HG03175 (cell line): Measurements from ENCODE around the gene GNG3.

ENCODE experiments used
- ATAC-seq: cut with Tn5 transposase; IDR thresholded peaks from one replicate; pipeline ENCODE4 v1.9.1; 2021; ENCODE audit warnings: mild to moderate bottlenecking, moderate library complexity; ENCODE audit not compliant: unreplicated experiment

Gene GNG3

GRCh38 chr11:62755086-62755615 lies 47.7 kb downstream of the GNG3 start:
- ATAC-seq: no peak

- no peak for ATAC-seq
Measured at GRCh38 chr11:62757846-62758788, 50.6 kb downstream of the GNG3 start.
